Progenitor cell of endocrine pancreas (in vitro differentiated cells): ENCODE data around the gene NCKAP5. TPM values are rescaled to one million over a fixed set of nuclear protein-coding genes. Genes with fewer than 3 reads are reported as not detected.

Source experiments
- DNase-seq: peaks from one replicate; pipeline ENCODE4 v3.0.0; 2021; ENCODE audit warnings: low spot score; ENCODE audit not compliant: unreplicated experiment
- H3K27ac Mint-ChIP-seq: 2 replicates; pipeline ENCODE4 v1.8.0; 2021; ENCODE audit warnings: mild to moderate bottlenecking, moderate library complexity, mixed read lengths
- H3K27me3 Mint-ChIP-seq: 2 replicates; pipeline ENCODE4 v1.8.0; 2021; ENCODE audit warnings: mixed read lengths
- H3K36me3 Mint-ChIP-seq: 2 replicates; pipeline ENCODE4 v1.8.0; 2022; ENCODE audit warnings: mixed read lengths; ENCODE audit not compliant: insufficient read depth
- H3K4me1 Mint-ChIP-seq: 2 replicates; pipeline ENCODE4 v1.8.0; 2021; ENCODE audit warnings: low read depth, mixed read lengths
- H3K4me3 Mint-ChIP-seq: 2 replicates; pipeline ENCODE4 v1.8.0; 2021; ENCODE audit warnings: low read depth, mild to moderate bottlenecking, moderate library complexity, mixed read lengths
- H3K9me3 Mint-ChIP-seq: 2 replicates; pipeline ENCODE4 v1.8.0; 2021; ENCODE audit warnings: low read depth, mixed read lengths
- total RNA-seq: library from RNA; stranded (reverse); gene quantifications from 2 replicates; pipeline ENCODE4 v1.2.1, GENCODE V29; 2021
- TF ChIP-seq, protein P1 (sequence below): fragments of 200-600 bp; sonication (generic); IDR thresholded peaks from one replicate; pipeline ENCODE4 v1.5.0; 2021; ENCODE audit warnings: antibody characterized with exemption, mild to moderate bottlenecking; ENCODE audit not compliant: unreplicated experiment

Gene NCKAP5
- total RNA-seq, 1 donor from 2014 or later, result 1.7 TPM

DNA sequence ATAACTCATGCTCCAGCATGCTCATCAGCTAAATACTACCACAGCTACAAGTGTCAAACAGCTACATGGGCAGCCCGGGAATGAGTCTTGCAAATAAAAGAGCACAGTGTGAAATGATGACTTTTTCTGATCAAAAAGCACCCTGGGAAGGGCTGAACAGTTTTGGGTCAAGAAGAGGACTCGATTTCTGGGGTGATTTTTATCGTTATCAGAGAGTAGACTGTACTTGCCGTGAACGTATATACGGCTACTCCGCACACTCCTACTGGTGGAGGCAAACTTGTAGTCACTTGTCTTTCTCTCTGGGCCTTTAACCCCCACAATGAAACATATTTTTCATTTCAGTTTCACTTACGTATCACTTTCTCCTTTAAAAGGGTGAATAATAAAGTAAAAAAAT, 54.4 kb downstream of the NCKAP5 start:
- H3K9me3 Mint-ChIP-seq, result no peaks in the 10 kb centered on the region
- no peak overlapping the region for H3K4me3 Mint-ChIP-seq
- TF ChIP-seq, protein P1, sequence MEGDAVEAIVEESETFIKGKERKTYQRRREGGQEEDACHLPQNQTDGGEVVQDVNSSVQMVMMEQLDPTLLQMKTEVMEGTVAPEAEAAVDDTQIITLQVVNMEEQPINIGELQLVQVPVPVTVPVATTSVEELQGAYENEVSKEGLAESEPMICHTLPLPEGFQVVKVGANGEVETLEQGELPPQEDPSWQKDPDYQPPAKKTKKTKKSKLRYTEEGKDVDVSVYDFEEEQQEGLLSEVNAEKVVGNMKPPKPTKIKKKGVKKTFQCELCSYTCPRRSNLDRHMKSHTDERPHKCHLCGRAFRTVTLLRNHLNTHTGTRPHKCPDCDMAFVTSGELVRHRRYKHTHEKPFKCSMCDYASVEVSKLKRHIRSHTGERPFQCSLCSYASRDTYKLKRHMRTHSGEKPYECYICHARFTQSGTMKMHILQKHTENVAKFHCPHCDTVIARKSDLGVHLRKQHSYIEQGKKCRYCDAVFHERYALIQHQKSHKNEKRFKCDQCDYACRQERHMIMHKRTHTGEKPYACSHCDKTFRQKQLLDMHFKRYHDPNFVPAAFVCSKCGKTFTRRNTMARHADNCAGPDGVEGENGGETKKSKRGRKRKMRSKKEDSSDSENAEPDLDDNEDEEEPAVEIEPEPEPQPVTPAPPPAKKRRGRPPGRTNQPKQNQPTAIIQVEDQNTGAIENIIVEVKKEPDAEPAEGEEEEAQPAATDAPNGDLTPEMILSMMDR, result no peak
- no peaks in the 10 kb centered on the region for H3K36me3 Mint-ChIP-seq
- no peak overlapping the region for H3K27ac Mint-ChIP-seq
- H3K4me1 Mint-ChIP-seq, result no peaks in the 10 kb centered on the region
- H3K27me3 Mint-ChIP-seq, result peaks cover 12% of the 10 kb centered on the region
- DNase-seq, result no peak

DNA sequence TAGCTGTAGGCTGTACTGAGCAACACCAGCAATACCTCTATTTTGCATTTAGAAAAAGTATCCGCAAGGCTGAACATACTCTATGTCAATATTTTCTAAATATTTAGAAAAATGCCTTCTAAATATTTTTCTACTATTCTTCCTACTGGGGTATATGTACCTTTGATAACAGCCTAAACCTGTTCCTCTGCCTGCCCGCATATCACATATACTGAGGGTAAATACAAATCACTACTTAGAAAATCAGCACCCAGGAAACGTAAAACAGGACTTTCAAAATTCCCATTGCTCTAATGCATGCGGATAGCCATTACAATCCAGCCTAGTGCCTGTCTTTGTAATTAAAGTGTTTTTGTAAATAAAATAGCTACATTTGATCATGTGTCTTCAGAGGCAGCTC, 56.1 kb downstream of the NCKAP5 start:
- Mint-ChIP-seq H3K4me3 (no peak overlapping the region), H3K27me3 (peaks cover 13% of the 10 kb centered on the region), H3K27ac (no peak overlapping the region), H3K4me1 (no peaks in the 10 kb centered on the region), H3K9me3 (no peaks in the 10 kb centered on the region), H3K36me3 (no peaks in the 10 kb centered on the region)
- TF ChIP-seq, protein P1, result no peak
- no peak for DNase-seq

DNA sequence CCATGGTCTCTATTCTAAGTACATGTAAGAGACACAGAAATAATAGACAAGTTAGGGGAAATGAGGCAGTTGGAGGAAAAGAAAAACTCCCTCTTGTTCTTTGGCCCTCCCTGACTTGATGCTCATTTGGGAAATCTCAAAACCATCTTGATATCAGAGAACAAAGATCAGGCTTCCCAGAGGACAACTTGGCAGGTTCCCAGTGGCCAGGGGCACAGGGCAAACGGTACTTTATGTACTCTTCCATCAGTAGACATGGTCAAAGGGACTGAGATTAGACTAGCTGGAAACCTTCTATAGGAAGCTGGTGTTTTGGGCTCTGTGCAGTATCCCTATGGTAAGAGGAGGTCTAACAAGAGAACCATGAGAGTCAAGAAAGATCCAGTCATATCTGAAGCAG, 56.6 kb downstream of the NCKAP5 start:
- H3K27ac Mint-ChIP-seq, result no peak overlapping the region
- no peaks in the 10 kb centered on the region for H3K4me1 Mint-ChIP-seq
- TF ChIP-seq, protein P1, result no peak
- DNase-seq, result no peak
- H3K27me3 Mint-ChIP-seq, result peaks cover 13% of the 10 kb centered on the region
- no peaks in the 10 kb centered on the region for H3K36me3 Mint-ChIP-seq
- no peak overlapping the region for H3K4me3 Mint-ChIP-seq
- H3K9me3 Mint-ChIP-seq, result no peaks in the 10 kb centered on the region

DNA sequence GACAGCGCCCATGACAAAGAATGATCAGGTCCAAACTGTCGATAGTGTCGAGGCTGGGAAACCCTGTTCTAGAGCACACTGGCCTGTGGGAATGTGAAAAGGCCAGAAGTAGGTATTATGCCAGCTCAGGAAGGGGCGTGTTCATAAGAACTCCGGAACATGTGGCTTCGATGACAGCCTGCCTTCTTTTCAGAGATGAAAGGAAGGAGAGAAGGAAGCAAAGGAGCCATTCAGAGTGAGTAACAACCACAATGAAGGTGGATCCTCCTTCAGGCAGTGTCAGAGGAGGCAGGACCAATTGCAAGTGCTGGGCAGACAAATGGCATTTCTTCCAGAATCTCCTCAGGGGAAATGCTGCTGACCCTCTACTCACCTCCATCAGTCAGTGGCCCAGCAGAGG, 58.5 kb downstream of the NCKAP5 start:
- DNase-seq, result no peak
- H3K27ac Mint-ChIP-seq, result no peak overlapping the region
- H3K9me3 Mint-ChIP-seq, result no peaks in the 10 kb centered on the region
- H3K27me3 Mint-ChIP-seq, result peaks cover 13% of the 10 kb centered on the region
- no peak overlapping the region for H3K4me3 Mint-ChIP-seq
- H3K36me3 Mint-ChIP-seq, result no peaks in the 10 kb centered on the region
- peaks cover 3% of the 10 kb centered on the region for H3K4me1 Mint-ChIP-seq
- TF ChIP-seq, protein P1, result no peak

DNA sequence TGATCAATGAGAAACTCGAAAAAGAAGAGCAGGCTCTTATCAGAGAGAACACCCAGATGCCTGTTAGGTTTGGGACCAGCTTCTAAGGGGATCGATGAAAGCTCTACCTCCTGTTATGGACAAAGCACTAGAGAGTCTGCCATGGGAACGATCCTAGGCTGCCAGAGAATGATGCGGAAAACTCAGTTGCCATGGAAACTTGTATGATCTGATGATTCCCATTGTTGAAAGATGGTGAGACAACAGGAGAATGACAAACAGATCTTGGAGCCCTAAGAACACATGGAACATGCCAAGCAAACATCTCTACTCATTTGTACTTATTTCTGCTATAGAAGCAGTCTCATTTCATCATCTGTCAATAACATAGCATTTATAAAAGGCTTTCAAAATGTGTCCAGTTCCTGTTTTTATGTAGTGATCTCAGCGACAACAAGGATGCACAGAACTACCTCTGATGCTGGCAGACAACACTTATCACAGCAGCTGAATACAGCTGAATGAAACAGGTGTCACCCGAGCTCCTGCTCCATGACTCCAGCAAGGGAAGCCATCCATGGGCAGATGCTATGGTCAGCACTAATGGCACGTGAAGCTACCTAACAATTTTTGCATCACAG, 59.6 kb downstream of the NCKAP5 start:
- H3K4me1 Mint-ChIP-seq, result peaks cover 4% of the 10 kb centered on the region
- no peak overlapping the region for H3K27ac Mint-ChIP-seq
- peaks cover 14% of the 10 kb centered on the region for H3K27me3 Mint-ChIP-seq
- no peak for DNase-seq
- no peaks in the 10 kb centered on the region for H3K9me3 Mint-ChIP-seq
- H3K4me3 Mint-ChIP-seq, result no peak overlapping the region
- TF ChIP-seq, protein P1, result no peak
- no peaks in the 10 kb centered on the region for H3K36me3 Mint-ChIP-seq
